SHP77 treated with DMSO at 0.1 percent for 48 hours (cell line): Measurements from ENCODE around the gene RPL35A.
"Not testable (repeated sequence)": the region's sequence is repeated elsewhere in the genome, so short reads cannot be mapped to it uniquely, and the experiment has no call there.

Experiments
- DNase-seq: peaks from one replicate; lab custom pipeline; 2025; lab: John Stamatoyannopoulos, UW

RPL35A gene

GRCh38 chr3:197952440-197952839, 2.5 kb downstream of the RPL35A start:
- no peak for DNase-seq

- DNase-seq, result no peak
These were observed 3.3 kb downstream of the RPL35A start for GRCh38 chr3:197953325-197953724.

GRCh38 chr3:197953881-197954280, 3.9 kb downstream of the RPL35A start:
- DNase-seq, result no peak

GRCh38 chr3:197955892-197956477, 6.0 kb downstream of the RPL35A start:
- no peak for DNase-seq

GRCh38 chr3:197956626-197956988, 6.6 kb downstream of the RPL35A start:
- DNase-seq, result no peak

GRCh38 chr3:197957790-197958133, 7.8 kb downstream of the RPL35A start:
- DNase-seq, result no peak

- DNase-seq, result no peak
These were observed 8.4 kb downstream of the RPL35A start for GRCh38 chr3:197958346-197958745.

- DNase-seq, result not testable (repeated sequence)
These were observed 8.9 kb downstream of the RPL35A start for GRCh38 chr3:197958848-197959247.

GRCh38 chr3:197959500-197959890, 9.5 kb downstream of the RPL35A start:
- no peak for DNase-seq

GRCh38 chr3:197959891-197960693, 10.1 kb downstream of the RPL35A start, which contains the start of gene LMLN:
TSS of gene LMLN (plus strand) at chr3:197960217. CDS start at chr3:197960246, 29 bp downstream.
- peak; percentile 62 for DNase-seq

GRCh38 chr3:197960694-197961581, 10.9 kb downstream of the RPL35A start:
- no peak for DNase-seq

- DNase-seq, result no peak
These were observed 11.6 kb downstream of the RPL35A start for GRCh38 chr3:197961582-197961945.

GRCh38 chr3:197963019-197963637, 13.1 kb downstream of the RPL35A start:
- DNase-seq, result no peak

GRCh38 chr3:197967337-197967989, 17.5 kb downstream of the RPL35A start:
- not testable (repeated sequence) for DNase-seq

- DNase-seq, result no peak
These were observed 20.6 kb downstream of the RPL35A start for GRCh38 chr3:197970588-197970987.

- no peak for DNase-seq
These were observed 24.0 kb downstream of the RPL35A start for GRCh38 chr3:197974016-197974415.

- no peak for DNase-seq
These were observed 25.3 kb downstream of the RPL35A start for GRCh38 chr3:197975311-197975710.

GRCh38 chr3:197983076-197983475, 33.1 kb downstream of the RPL35A start:
- DNase-seq, result no peak

- DNase-seq, result no peak
These were observed 39.7 kb downstream of the RPL35A start for GRCh38 chr3:197989651-197990050.

- DNase-seq, result no peak
These were observed 44.7 kb downstream of the RPL35A start for GRCh38 chr3:197994736-197995135.

- no peak for DNase-seq
These were observed 46.9 kb downstream of the RPL35A start for GRCh38 chr3:197996855-197997254.

GRCh38 chr3:197997936-197998335, 47.9 kb downstream of the RPL35A start:
- no peak for DNase-seq
